BJ (cell line): ENCODE data around the gene PDIA5. TPM values are rescaled to one million over a fixed set of nuclear protein-coding genes. Genes with fewer than 3 reads are reported as not detected.
A peak's percentile ranks its signal among the peaks of the same experiment; 100 is the strongest.

ENCODE experiments used
- CTCF ChIA-PET: fragments of 350-600 bp; formaldehyde crosslinking; extraction: SDS; loops from one replicate; lab custom pipeline; 2021; ENCODE audit warnings: antibody characterized with exemption, inconsistent platforms; lab: Yijun Ruan, JAX
- POLR2A ChIA-PET: fragments of 300-600 bp; sonication (Branson Sonifier 250); formaldehyde crosslinking; extraction: SDS; loops from one replicate; lab custom pipeline; 2021; ENCODE audit warnings: antibody characterized with exemption; lab: Charles Lee
- DNase-seq: peaks from one replicate; pipeline ENCODE4 v3.0.0-alpha.2; 2011; ENCODE audit warnings: low read depth
- H3K27me3 ChIP-seq: 2 replicates; pipeline ENCODE4 v1.6.0; 2011; ENCODE audit warnings: low read length; ENCODE audit not compliant: control insufficient read depth, insufficient read depth
- H3K36me3 ChIP-seq: 2 replicates; pipeline ENCODE4 v1.5.1; 2011; ENCODE audit warnings: low read length; ENCODE audit not compliant: control insufficient read depth, insufficient read depth
- H3K4me3 ChIP-seq: 2 replicates; pipeline ENCODE4 v1.5.1; 2011; ENCODE audit warnings: low read depth, mild to moderate bottlenecking, control low read depth, low read length
- polyA plus RNA-seq: library from polyadenylated mRNA; depleted of rRNA; stranded (reverse); fragments of >200 nt; gene quantifications from 2 replicates; pipeline ENCODE4 v1.2.3, GENCODE V29; 2011
- TF ChIP-seq, protein P1 (sequence below): IDR thresholded peaks from 2 replicates; pipeline ENCODE4 v1.5.1; 2011; ENCODE audit warnings: low read depth, mild to moderate bottlenecking, control low read depth, inconsistent platforms, low read length, moderate library complexity; ENCODE audit not compliant: insufficient read depth

The PDIA5 gene
- polyA plus RNA-seq, 1 experiment: 47.3 TPM

DNA sequence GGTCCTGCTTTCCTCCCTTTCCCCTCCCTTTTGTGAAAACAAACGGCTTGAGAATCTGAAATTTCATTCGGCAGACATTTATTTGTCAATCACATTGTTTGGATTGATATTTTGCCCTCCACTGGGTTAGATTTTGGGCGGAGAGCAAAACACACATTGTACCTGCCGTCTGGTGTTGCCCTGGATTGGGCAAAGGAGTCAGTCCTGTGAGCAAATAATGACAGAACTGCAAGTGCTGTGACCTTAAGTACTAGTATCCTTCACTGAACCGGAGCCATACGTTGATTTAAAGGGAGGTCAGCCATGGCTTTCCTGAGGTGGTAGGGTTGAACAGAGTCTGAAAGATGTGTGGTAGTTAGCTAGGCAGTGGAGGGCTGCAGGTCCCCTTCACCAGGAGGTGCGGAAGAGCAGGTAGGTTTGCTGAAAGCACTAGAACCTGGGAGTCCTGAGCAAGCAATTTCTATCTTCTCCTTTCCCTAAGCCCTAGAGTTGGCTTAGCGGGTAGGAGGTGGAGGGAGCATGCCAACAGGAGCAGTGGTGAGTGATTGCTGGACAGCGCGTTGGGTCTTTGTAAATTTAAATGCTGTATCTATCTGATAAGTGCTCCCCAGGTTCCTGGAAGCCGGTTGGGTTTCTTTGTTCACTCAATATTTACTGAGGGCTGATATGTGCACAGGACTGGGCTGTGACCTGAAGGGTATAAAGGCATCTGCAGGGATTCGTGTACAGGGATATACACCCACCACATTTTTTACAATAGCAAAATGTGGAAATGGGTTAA is 2.0 kb downstream of the PDIA5 start:
- no peak for DNase-seq
- no peaks in the 10 kb centered on the region for H3K27me3 ChIP-seq
- H3K36me3 ChIP-seq: no peaks in the 10 kb centered on the region; the same call in 1 of the 2 replicates
- CTCF ChIA-PET: no interaction called here
- POLR2A ChIA-PET: interaction anchor here (0.5 kb wide), 1 partner anchor 8 kb away, joined by 3 read pairs; no protein-coding TSS in a partner anchor
- peak overlapping the region; percentile 90 for H3K4me3 ChIP-seq
- TF ChIP-seq, protein P1, sequence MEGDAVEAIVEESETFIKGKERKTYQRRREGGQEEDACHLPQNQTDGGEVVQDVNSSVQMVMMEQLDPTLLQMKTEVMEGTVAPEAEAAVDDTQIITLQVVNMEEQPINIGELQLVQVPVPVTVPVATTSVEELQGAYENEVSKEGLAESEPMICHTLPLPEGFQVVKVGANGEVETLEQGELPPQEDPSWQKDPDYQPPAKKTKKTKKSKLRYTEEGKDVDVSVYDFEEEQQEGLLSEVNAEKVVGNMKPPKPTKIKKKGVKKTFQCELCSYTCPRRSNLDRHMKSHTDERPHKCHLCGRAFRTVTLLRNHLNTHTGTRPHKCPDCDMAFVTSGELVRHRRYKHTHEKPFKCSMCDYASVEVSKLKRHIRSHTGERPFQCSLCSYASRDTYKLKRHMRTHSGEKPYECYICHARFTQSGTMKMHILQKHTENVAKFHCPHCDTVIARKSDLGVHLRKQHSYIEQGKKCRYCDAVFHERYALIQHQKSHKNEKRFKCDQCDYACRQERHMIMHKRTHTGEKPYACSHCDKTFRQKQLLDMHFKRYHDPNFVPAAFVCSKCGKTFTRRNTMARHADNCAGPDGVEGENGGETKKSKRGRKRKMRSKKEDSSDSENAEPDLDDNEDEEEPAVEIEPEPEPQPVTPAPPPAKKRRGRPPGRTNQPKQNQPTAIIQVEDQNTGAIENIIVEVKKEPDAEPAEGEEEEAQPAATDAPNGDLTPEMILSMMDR: no peak

DNA sequence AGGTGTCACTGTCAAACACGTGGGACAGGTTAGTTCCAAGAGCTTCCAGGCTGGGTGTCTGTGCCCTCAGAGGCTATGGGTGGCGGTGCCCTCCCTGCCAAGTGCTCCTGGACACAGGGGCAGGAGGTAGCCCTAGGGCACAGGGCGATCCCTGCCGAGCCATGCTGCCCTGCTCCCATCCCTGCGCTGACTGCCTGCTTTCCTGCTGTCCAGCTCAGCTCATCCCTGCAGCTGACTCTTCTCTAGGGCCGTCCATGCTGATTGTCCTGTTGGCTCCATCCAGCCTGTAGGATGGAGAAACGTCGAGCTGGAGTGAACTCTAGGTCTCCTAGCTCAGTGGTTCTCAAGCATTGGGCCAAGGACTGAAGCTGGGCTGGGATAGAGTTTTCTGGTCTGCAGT is 3.7 kb downstream of the PDIA5 start:
- ChIA-PET POLR2A (no interaction called here), CTCF (no interaction called here)
- TF ChIP-seq, protein P1: no peak
- no peak for DNase-seq
- Histone ChIP-seq H3K4me3 (no peak overlapping the region), H3K36me3 (no peaks in the 10 kb centered on the region; the same call in 1 of the 2 replicates), H3K27me3 (no peaks in the 10 kb centered on the region)

DNA sequence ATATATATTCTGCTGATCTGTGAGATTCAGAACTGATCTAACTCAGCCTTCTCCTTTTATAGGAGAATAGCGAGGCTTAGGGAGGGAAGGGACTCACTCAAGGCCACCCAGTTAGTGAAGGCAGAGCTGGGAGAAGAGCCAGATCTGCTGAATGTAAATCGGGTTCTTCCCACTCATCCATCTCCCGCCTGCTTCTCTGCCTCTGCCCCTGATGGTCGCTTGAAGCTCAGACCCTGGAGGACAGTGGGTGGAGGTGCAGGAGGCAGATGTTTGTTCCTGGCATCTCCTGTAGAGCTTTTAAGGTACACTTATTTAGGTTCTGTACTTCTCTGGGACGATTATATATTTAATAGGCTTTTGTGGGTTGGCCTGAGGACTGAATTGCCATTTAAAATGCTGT is 4.3 kb downstream of the PDIA5 start:
- TF ChIP-seq, protein P1: no peak
- H3K36me3 ChIP-seq: no peaks in the 10 kb centered on the region; the same call in 1 of the 2 replicates
- POLR2A ChIA-PET: no interaction called here

DNA sequence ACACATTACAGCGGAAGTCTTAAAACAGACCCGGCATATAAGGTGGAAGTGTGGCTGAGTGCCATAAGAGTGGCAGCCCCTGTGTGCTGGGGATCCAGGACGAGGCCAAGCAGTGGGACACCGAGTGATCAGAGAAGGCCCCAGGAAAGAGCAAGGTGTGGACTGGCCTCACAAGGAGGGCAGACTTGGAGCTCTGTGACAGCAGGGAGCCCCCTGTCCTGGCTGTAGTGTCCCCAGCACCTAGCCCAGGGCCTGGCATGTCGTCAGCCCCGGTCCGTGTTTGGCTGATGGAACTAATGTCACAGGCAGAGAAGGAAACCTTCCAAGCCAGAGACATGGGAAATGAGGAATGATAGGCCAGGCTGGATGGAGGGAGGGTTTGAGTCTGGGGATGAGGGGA is 4.8 kb downstream of the PDIA5 start:
- no peak overlapping the region for H3K4me3 ChIP-seq
- no peak for DNase-seq
- no peaks in the 10 kb centered on the region for H3K27me3 ChIP-seq
- ChIA-PET CTCF (no interaction called here), POLR2A (no interaction called here)
- no peaks in the 10 kb centered on the region; the same call in 1 of the 2 replicates for H3K36me3 ChIP-seq
- TF ChIP-seq, protein P1: no peak

More for the DNA sequence above, 4.3 kb downstream of the PDIA5 start:
- Histone ChIP-seq H3K27me3 (no peaks in the 10 kb centered on the region), H3K4me3 (no peak overlapping the region)
- CTCF ChIA-PET: no interaction called here
- no peak for DNase-seq

DNA sequence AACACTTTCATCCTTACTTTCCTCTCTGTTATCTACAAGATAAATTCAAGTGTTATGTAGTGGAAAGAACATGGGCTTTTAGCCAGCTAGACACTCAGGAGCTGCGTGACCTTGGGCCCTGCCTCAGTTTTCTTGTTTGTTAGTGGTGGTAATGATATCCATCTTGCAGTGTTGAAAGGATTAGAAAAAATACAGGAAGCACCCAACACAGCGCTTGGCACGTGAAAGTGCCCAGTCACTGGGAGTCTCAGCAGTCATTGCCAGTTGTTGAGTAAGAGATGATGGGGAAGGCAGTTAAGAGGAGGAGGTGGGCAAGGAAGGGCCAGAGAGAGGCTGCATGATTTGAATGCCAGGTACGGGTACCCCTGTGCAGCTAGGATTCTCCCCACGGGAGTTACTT is 5.3 kb downstream of the PDIA5 start:
- POLR2A ChIA-PET: no interaction called here
- no peak for DNase-seq
- TF ChIP-seq, protein P1: no peak
- Histone ChIP-seq H3K27me3 (no peaks in the 10 kb centered on the region), H3K36me3 (no peaks in the 10 kb centered on the region; the same call in 1 of the 2 replicates), H3K4me3 (no peak overlapping the region)
- CTCF ChIA-PET: no interaction called here
